SK-N-SH treated with all-trans-retinoic acid at 6 μM for 48 hours (cell line): ENCODE results near the gene PREPL.

Experiments used
- ATAC-seq: fragments of 200-7000 bp; cut with Tn5 transposase; 3 replicates; pipeline ENCODE4 v1.9.1; 2020; ENCODE audit warnings: mild to moderate bottlenecking, moderate library complexity
- ARNTL ChIP-seq: fragments of 450-650 bp; formaldehyde crosslinking; IDR thresholded peaks from 2 replicates; pipeline ENCODE4 v1.5.0; 2020; ENCODE audit warnings: low read depth, mild to moderate bottlenecking, moderate library complexity, borderline replicate concordance
- BACH2 ChIP-seq: fragments of 250-450 bp; sonication (Bioruptor Pico); IDR thresholded peaks from 2 replicates; pipeline ENCODE4 v1.9.0; 2021; ENCODE audit warnings: mild to moderate bottlenecking, borderline replicate concordance
- CSDC2 ChIP-seq: fragments of 250-450 bp; sonication (Bioruptor Pico); IDR thresholded peaks from 2 replicates; pipeline ENCODE4 v1.5.0; 2020; ENCODE audit warnings: mild to moderate bottlenecking, moderate library complexity
- ESRRG ChIP-seq: fragments of 250-450 bp; sonication (Bioruptor Pico); IDR thresholded peaks from 2 replicates; pipeline ENCODE4 v1.6.1; 2021; ENCODE audit warnings: mild to moderate bottlenecking
- GLIS3 ChIP-seq: fragments of 250-450 bp; sonication (Bioruptor Pico); IDR thresholded peaks from 2 replicates; pipeline ENCODE4 v1.5.0; 2020; ENCODE audit warnings: mild to moderate bottlenecking, moderate library complexity
- ISL1 ChIP-seq: fragments of 250-450 bp; sonication (Bioruptor Pico); IDR thresholded peaks from 2 replicates; pipeline ENCODE4 v2.1.2; 2022; ENCODE audit warnings: mild to moderate bottlenecking, moderate library complexity
- PPARA ChIP-seq: fragments of 250-450 bp; sonication (Bioruptor Pico); IDR thresholded peaks from 2 replicates; pipeline ENCODE4 v1.5.0; 2020; ENCODE audit warnings: mild to moderate bottlenecking, borderline replicate concordance
- RARB ChIP-seq: fragments of 250-450 bp; sonication (Bioruptor Pico); IDR thresholded peaks from 2 replicates; pipeline ENCODE4 v1.8.0; 2021; ENCODE audit warnings: mild to moderate bottlenecking, moderate library complexity
- SNAI2 ChIP-seq: fragments of 250-450 bp; sonication (Bioruptor Pico); IDR thresholded peaks from 2 replicates; pipeline ENCODE4 v1.5.0; 2020; ENCODE audit warnings: mild to moderate bottlenecking, moderate library complexity
- TCF4 ChIP-seq: fragments of 250-450 bp; sonication (Bioruptor Pico); IDR thresholded peaks from 2 replicates; pipeline ENCODE4 v1.8.0; 2021; ENCODE audit warnings: mild to moderate bottlenecking, moderate library complexity, borderline replicate concordance
- TOX ChIP-seq: fragments of 250-450 bp; sonication (Bioruptor Pico); IDR thresholded peaks from 2 replicates; pipeline ENCODE4 v1.8.0; 2021; ENCODE audit warnings: mild to moderate bottlenecking, moderate library complexity, borderline replicate concordance
- ZC3H10 ChIP-seq: fragments of 250-450 bp; sonication (Bioruptor Pico); IDR thresholded peaks from 2 replicates; pipeline ENCODE4 v1.5.1; 2021; ENCODE audit warnings: mild to moderate bottlenecking, moderate library complexity
- ZFP3 ChIP-seq: fragments of 250-450 bp; sonication (Bioruptor Pico); IDR thresholded peaks from 2 replicates; pipeline ENCODE4 v1.5.0; 2020; ENCODE audit warnings: mild to moderate bottlenecking, moderate library complexity
- ZFP30 ChIP-seq: fragments of 450-650 bp; formaldehyde crosslinking; IDR thresholded peaks from 2 replicates; pipeline ENCODE4 v1.5.0; 2022; ENCODE audit warnings: mild to moderate bottlenecking, moderate library complexity
- ZNF565 ChIP-seq: fragments of 450-650 bp; formaldehyde crosslinking; conservative IDR thresholded peaks from 2 replicates; pipeline ENCODE4 v1.5.0; 2020; ENCODE audit warnings: low read depth, mild to moderate bottlenecking, moderate library complexity
- ZNF70 ChIP-seq: fragments of 450-650 bp; formaldehyde crosslinking; IDR thresholded peaks from 2 replicates; pipeline ENCODE4 v1.5.0; 2020; ENCODE audit warnings: mild to moderate bottlenecking, moderate library complexity
- ZNF8 ChIP-seq: fragments of 450-650 bp; formaldehyde crosslinking; IDR thresholded peaks from 2 replicates; pipeline ENCODE4 v1.5.0; 2020; ENCODE audit warnings: mild to moderate bottlenecking, moderate library complexity
- TF ChIP-seq, protein P1 (sequence below): fragments of 250-450 bp; sonication (Bioruptor Pico); IDR thresholded peaks from 2 replicates; pipeline ENCODE4 v1.5.1; 2020; ENCODE audit warnings: low read depth, mild to moderate bottlenecking, moderate library complexity
- TF ChIP-seq, protein P2 (sequence below): fragments of 250-450 bp; sonication (Bioruptor Pico); IDR thresholded peaks from 2 replicates; pipeline ENCODE4 v1.8.0; 2021; ENCODE audit warnings: low read depth, mild to moderate bottlenecking, moderate library complexity, borderline replicate concordance
- TF ChIP-seq, protein P3 (sequence below): fragments of 250-450 bp; sonication (Bioruptor Pico); IDR thresholded peaks from 2 replicates; pipeline ENCODE4 v1.5.1; 2021; ENCODE audit warnings: mild to moderate bottlenecking, moderate library complexity
- TF ChIP-seq, protein P4 (sequence below): fragments of 250-450 bp; sonication (Bioruptor Pico); IDR thresholded peaks from 2 replicates; pipeline ENCODE4 v1.8.0; 2020; ENCODE audit warnings: mild to moderate bottlenecking, moderate library complexity, borderline replicate concordance

The PREPL gene

GRCh38 chr2:44354761-44355160 lies 6.5 kb downstream of the PREPL start (continued):
- TF ChIP-seq, protein P1, sequence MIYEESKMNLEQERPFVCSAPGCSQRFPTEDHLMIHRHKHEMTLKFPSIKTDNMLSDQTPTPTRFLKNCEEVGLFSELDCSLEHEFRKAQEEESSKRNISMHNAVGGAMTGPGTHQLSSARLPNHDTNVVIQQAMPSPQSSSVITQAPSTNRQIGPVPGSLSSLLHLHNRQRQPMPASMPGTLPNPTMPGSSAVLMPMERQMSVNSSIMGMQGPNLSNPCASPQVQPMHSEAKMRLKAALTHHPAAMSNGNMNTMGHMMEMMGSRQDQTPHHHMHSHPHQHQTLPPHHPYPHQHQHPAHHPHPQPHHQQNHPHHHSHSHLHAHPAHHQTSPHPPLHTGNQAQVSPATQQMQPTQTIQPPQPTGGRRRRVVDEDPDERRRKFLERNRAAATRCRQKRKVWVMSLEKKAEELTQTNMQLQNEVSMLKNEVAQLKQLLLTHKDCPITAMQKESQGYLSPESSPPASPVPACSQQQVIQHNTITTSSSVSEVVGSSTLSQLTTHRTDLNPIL (CRISPR knock-in tag), result no peak
- TF ChIP-seq BACH2 (CRISPR knock-in tag), result no peak
- no peak for TF ChIP-seq ZNF70
- TF ChIP-seq, protein P2, sequence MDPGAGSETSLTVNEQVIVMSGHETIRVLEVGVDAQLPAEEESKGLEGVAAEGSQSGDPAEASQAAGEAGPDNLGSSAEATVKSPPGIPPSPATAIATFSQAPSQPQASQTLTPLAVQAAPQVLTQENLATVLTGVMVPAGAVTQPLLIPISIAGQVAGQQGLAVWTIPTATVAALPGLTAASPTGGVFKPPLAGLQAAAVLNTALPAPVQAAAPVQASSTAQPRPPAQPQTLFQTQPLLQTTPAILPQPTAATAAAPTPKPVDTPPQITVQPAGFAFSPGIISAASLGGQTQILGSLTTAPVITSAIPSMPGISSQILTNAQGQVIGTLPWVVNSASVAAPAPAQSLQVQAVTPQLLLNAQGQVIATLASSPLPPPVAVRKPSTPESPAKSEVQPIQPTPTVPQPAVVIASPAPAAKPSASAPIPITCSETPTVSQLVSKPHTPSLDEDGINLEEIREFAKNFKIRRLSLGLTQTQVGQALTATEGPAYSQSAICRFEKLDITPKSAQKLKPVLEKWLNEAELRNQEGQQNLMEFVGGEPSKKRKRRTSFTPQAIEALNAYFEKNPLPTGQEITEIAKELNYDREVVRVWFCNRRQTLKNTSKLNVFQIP, result no peak
- no peak for TF ChIP-seq ESRRG (CRISPR knock-in tag)
- TF ChIP-seq GLIS3 (CRISPR knock-in tag), result no peak

GRCh38 chr2:44352510-44352909 lies 8.8 kb downstream of the PREPL start:
- no peak for TF ChIP-seq GLIS3 (CRISPR knock-in tag)
- TF ChIP-seq ZNF565 (CRISPR knock-in tag), result no peak
- TF ChIP-seq BACH2 (CRISPR knock-in tag), result no peak
- TF ChIP-seq ZFP3 (CRISPR knock-in tag), result no peak
- no peak for ATAC-seq

GRCh38 chr2:44351676-44352075 lies 9.6 kb downstream of the PREPL start:
- ATAC-seq, result no peak
- TF ChIP-seq ZNF70 (no peak), ZFP3 (CRISPR knock-in tag) (no peak), ZNF565 (CRISPR knock-in tag) (no peak), ARNTL (CRISPR knock-in tag) (no peak), ZFP30 (CRISPR knock-in tag) (no peak), TCF4 (no peak), RARB (CRISPR knock-in tag) (no peak), ESRRG (CRISPR knock-in tag) (no peak), ISL1 (CRISPR knock-in tag) (no peak), PPARA (CRISPR knock-in tag) (no peak), CSDC2 (CRISPR knock-in tag) (no peak)
- TF ChIP-seq, protein P3, sequence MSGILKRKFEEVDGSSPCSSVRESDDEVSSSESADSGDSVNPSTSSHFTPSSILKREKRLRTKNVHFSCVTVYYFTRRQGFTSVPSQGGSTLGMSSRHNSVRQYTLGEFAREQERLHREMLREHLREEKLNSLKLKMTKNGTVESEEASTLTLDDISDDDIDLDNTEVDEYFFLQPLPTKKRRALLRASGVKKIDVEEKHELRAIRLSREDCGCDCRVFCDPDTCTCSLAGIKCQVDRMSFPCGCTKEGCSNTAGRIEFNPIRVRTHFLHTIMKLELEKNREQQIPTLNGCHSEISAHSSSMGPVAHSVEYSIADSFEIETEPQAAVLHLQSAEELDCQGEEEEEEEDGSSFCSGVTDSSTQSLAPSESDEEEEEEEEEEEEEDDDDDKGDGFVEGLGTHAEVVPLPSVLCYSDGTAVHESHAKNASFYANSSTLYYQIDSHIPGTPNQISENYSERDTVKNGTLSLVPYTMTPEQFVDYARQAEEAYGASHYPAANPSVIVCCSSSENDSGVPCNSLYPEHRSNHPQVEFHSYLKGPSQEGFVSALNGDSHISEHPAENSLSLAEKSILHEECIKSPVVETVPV (CRISPR knock-in tag), result no peak
- TF ChIP-seq, protein P1 (CRISPR knock-in tag), result no peak
- TF ChIP-seq, protein P4, sequence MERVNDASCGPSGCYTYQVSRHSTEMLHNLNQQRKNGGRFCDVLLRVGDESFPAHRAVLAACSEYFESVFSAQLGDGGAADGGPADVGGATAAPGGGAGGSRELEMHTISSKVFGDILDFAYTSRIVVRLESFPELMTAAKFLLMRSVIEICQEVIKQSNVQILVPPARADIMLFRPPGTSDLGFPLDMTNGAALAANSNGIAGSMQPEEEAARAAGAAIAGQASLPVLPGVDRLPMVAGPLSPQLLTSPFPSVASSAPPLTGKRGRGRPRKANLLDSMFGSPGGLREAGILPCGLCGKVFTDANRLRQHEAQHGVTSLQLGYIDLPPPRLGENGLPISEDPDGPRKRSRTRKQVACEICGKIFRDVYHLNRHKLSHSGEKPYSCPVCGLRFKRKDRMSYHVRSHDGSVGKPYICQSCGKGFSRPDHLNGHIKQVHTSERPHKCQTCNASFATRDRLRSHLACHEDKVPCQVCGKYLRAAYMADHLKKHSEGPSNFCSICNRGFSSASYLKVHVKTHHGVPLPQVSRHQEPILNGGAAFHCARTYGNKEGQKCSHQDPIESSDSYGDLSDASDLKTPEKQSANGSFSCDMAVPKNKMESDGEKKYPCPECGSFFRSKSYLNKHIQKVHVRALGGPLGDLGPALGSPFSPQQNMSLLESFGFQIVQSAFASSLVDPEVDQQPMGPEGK (CRISPR knock-in tag), result no peak
- TF ChIP-seq, all 23 proteins: peak for 0

- no peak for ATAC-seq
- no peak for TF ChIP-seq BACH2 (CRISPR knock-in tag)
- no peak for TF ChIP-seq GLIS3 (CRISPR knock-in tag)
- no peak for TF ChIP-seq ARNTL (CRISPR knock-in tag)
- TF ChIP-seq ZFP30 (CRISPR knock-in tag), result no peak
- no peak for TF ChIP-seq ESRRG (CRISPR knock-in tag)
- no peak for TF ChIP-seq ZNF565 (CRISPR knock-in tag)
- TF ChIP-seq ZNF70, result no peak
- TF ChIP-seq ZNF8 (CRISPR knock-in tag), result no peak
- TF ChIP-seq ZFP3 (CRISPR knock-in tag), result no peak
- no peak for TF ChIP-seq RARB (CRISPR knock-in tag)
- TF ChIP-seq ZC3H10 (CRISPR knock-in tag), result no peak
- TF ChIP-seq PPARA (CRISPR knock-in tag), result no peak
- TF ChIP-seq TOX (CRISPR knock-in tag), result no peak
- TF ChIP-seq, protein P1 (CRISPR knock-in tag), result no peak
- TF ChIP-seq SNAI2, result no peak
These were observed 10.2 kb downstream of the PREPL start for GRCh38 chr2:44351088-44351487.
